GM23338 (cell line): ENCODE data around the gene PASD1. TPM values are rescaled to one million over a fixed set of nuclear protein-coding genes. Genes with fewer than 3 reads are reported as not detected.

Experiments
- polyA plus RNA-seq: library from polyadenylated mRNA; unstranded; fragments of >200 nt; fragmentation: Nextera tagmentation; extraction: Ambion mirVana; gene quantifications from 2 replicates; pipeline ENCODE4 v1.2.1, GENCODE V29; 2016
- total RNA-seq: library from RNA; depleted of rRNA; stranded (reverse); fragments of >200 nt; shearing (Covaris generic); gene quantifications from 2 replicates; pipeline ENCODE4 v1.2.3, GENCODE V29; 2014; rRNA removed

PASD1 gene
- total and polyA plus RNA-seq, 2 experiments from 2014 or later: 0.24 TPM; not detected in 1

Other genes with a start within 250 kb of the PASD1 start
- 90.3 and 102 TPM in 2 replicates for gene VMA21, start 166.5 kb upstream of the PASD1 start, total RNA-seq
- gene VMA21, start 166.5 kb upstream of the PASD1 start, polyA plus RNA-seq: 34.8 and 35.1 TPM in 2 replicates
- 1.6 and 10.6 TPM in 2 replicates for gene PRRG3, start 131.8 kb downstream of the PASD1 start, total RNA-seq
- gene PRRG3, start 131.8 kb downstream of the PASD1 start, polyA plus RNA-seq: 3.7 and 5.0 TPM in 2 replicates
- 0.31 and 0.35 TPM in 2 replicates for gene FATE1, start 152.4 kb downstream of the PASD1 start, total RNA-seq
- not detected in 2 replicates for gene FATE1, start 152.4 kb downstream of the PASD1 start, polyA plus RNA-seq
- gene CNGA2, start 171.1 kb downstream of the PASD1 start, total RNA-seq: not detected in 2 replicates
- not detected in 2 replicates for gene CNGA2, start 171.1 kb downstream of the PASD1 start, polyA plus RNA-seq